ENCODE measurements around the gene NTM. TPM values are rescaled to one million over a fixed set of nuclear protein-coding genes. Genes with fewer than 3 reads are reported as not detected.

The NTM gene
- total RNA-seq, 1 experiment from 2014 or later = 9.9 TPM

DNA sequence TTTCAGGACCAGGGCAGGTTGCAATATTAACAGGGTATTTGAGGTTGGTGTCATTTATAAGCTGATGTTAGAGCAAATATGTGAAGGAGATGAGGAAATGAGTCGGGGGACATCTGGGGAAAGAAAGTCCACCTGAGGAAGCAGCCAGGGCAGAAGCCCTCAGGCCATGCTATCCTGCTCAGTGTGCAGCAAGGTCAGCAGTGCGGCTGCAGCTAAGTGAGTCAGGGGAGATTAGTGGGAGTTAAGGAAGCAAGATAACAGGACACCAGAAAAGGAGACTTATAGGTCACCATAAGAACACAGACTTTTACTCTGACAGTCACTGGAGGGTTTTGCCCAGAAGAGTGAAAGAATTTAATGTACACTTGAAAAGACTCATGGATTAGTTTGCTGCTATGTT lies 468.9 kb downstream of the NTM start:
- no peaks in the 10 kb centered on the region for H3K79me2 ChIP-seq (ENCODE audit: insufficient read depth, low read length)
- H3K56ac ChIP-seq (ENCODE audit: insufficient read length, low read depth, low read length) = no peak overlapping the region
- no peak overlapping the region for H2BK5ac ChIP-seq (ENCODE audit: insufficient read length, low read length)
- no peak overlapping the region for H3K27ac ChIP-seq (ENCODE audit: insufficient read length, low read depth, low read length)
- Mint-ChIP-seq H3K4me1 (peaks cover 12 to 16% of the 10 kb centered on the region in 2 experiments), H3K9me3 (no peaks in the 10 kb centered on the region), H3K27me3 (ENCODE audit: low read depth) (peaks cover 1% of the 10 kb centered on the region; the same call in 1 of the 2 replicates), H3K36me3 (ENCODE audit: insufficient read depth in 1 of 3, low read depth in 3 of 3) (no peaks in the 10 kb centered on the region), H3K27ac (no peak overlapping the region; a peak in 1 of 7 replicates), H3K4me3 (no peak overlapping the region)
- no peak overlapping the region for H2BK20ac ChIP-seq (ENCODE audit: low read depth, low read length, poor library complexity, severe bottlenecking)
- H3K14ac ChIP-seq (ENCODE audit: insufficient read depth, low read length) = no peak overlapping the region
- H3K9me3 ChIP-seq (ENCODE audit: control insufficient read depth, low read depth, low read length) = no peaks in the 10 kb centered on the region
- no peak overlapping the region for H2BK12ac ChIP-seq (ENCODE audit: insufficient read length, low read depth, low read length)
- H3K23ac ChIP-seq (ENCODE audit: insufficient read length, low read depth, low read length) = no peak overlapping the region
- WGBS (ENCODE audit: extremely low coverage, insufficient read length, low lambda C conversion rate) = no CpG with 5 or more reads among the region's 2 CpGs
- TF ChIP-seq, protein P1, sequence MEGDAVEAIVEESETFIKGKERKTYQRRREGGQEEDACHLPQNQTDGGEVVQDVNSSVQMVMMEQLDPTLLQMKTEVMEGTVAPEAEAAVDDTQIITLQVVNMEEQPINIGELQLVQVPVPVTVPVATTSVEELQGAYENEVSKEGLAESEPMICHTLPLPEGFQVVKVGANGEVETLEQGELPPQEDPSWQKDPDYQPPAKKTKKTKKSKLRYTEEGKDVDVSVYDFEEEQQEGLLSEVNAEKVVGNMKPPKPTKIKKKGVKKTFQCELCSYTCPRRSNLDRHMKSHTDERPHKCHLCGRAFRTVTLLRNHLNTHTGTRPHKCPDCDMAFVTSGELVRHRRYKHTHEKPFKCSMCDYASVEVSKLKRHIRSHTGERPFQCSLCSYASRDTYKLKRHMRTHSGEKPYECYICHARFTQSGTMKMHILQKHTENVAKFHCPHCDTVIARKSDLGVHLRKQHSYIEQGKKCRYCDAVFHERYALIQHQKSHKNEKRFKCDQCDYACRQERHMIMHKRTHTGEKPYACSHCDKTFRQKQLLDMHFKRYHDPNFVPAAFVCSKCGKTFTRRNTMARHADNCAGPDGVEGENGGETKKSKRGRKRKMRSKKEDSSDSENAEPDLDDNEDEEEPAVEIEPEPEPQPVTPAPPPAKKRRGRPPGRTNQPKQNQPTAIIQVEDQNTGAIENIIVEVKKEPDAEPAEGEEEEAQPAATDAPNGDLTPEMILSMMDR (conservative IDR thresholded peaks at IDR 0.05) = no peak
- no peak overlapping the region for H2AK5ac ChIP-seq (ENCODE audit: insufficient read length, low read length)
- H2BK15ac ChIP-seq (ENCODE audit: low read depth, low read length) = no peak overlapping the region
- H3K23me2 ChIP-seq (ENCODE audit: insufficient read length, low read depth, low read length, poor library complexity, severe bottlenecking) = no peaks in the 10 kb centered on the region
- H3K18ac ChIP-seq (ENCODE audit: insufficient read length, low read depth, low read length) = no peak overlapping the region
- no peak overlapping the region for H2BK120ac ChIP-seq (ENCODE audit: low read depth, low read length, poor library complexity, severe bottlenecking)
- no peak overlapping the region for H4K8ac ChIP-seq (replicated peaks; ENCODE audit: insufficient read length, low read depth, low read length)
- no peaks in the 10 kb centered on the region for H3K27me3 ChIP-seq (ENCODE audit: insufficient read depth, low read length)
- H3K79me1 ChIP-seq (ENCODE audit: insufficient read depth, low read depth, low read length, poor library complexity, severe bottlenecking) = no peaks in the 10 kb centered on the region
- no peak for DNase-seq
- no peaks in the 10 kb centered on the region for H4K20me1 ChIP-seq (ENCODE audit: control insufficient read depth, insufficient read depth, insufficient read length)
- H2AFZ ChIP-seq (ENCODE audit: low read length) = no peak overlapping the region
- no peak overlapping the region for H3K4ac ChIP-seq (ENCODE audit: low read depth, low read length)
- no peak overlapping the region for H4K5ac ChIP-seq (ENCODE audit: insufficient read length, low read depth, low read length)
- H3K4me2 ChIP-seq (ENCODE audit: insufficient read depth, insufficient read length, low read length) = no peak overlapping the region
- H4K91ac ChIP-seq (ENCODE audit: insufficient read length, low read depth, low read length) = no peak overlapping the region
- H3K4me1 ChIP-seq (ENCODE audit: insufficient read depth, low read length) = peaks cover 2% of the 10 kb centered on the region; the same call in 1 of the 2 replicates
- H3K9ac ChIP-seq (ENCODE audit: extremely low read depth, insufficient read length, low read length) = no peak overlapping the region
- H3T11ph ChIP-seq (ENCODE audit: low read length) = no peak overlapping the region
